Right atrium auricular region (tissue), 2 donors: Measurements from ENCODE around the gene HBD. TPM values are rescaled to one million over a fixed set of nuclear protein-coding genes. Genes with fewer than 3 reads are reported as not detected.
"Not testable (repeated sequence)": the region's sequence is repeated elsewhere in the genome, so short reads cannot be mapped to it uniquely, and the experiment has no call there.

Source experiments
- DNase-seq: peaks from one replicate; pipeline ENCODE4 v3.0.0-alpha.2; 2019; ENCODE audit warnings: low spot score
- H3K27ac ChIP-seq, 2 donors: fragments of 200-600 bp; sonication (generic); 1 replicate in 1 of 2; 2 replicates in 1 of 2; pipeline ENCODE4 v1.5.1; 2016 to 2019
- H3K27me3 ChIP-seq, 2 donors: fragments of 200-600 bp; sonication (generic); one replicate each; pipeline versions ENCODE4 v1.5.1 to v1.6.0; 2017 to 2019
- H3K36me3 ChIP-seq: fragments of 200-600 bp; sonication (generic); one replicate; pipeline ENCODE4 v1.5.1; 2016
- H3K4me1 ChIP-seq, 2 donors: fragments of 200-600 bp; sonication (generic); one replicate each; pipeline versions ENCODE4 v1.5.1 to v1.6.0; 2017 to 2019
- H3K4me3 ChIP-seq, 2 donors: fragments of 200-600 bp; sonication (generic); 1 replicate in 1 of 2; 2 replicates in 1 of 2; pipeline ENCODE4 v1.5.1; 2017 to 2019; ENCODE audit warnings: mild to moderate bottlenecking in 1 of 2, moderate library complexity in 1 of 2
- H3K9me3 ChIP-seq, 2 donors: fragments of 200-600 bp; sonication (generic); one replicate each; pipeline ENCODE4 v1.5.1; 2019
- total RNA-seq, 2 donors: library from RNA; depleted of rRNA; stranded (reverse); fragments of >200 nt; gene quantifications; one replicate each; pipeline ENCODE4 v1.1.0, GENCODE V29; 2016
- TF ChIP-seq, protein P1 (sequence below), 2 donors: fragments of 200-600 bp; sonication (generic); IDR thresholded peaks; one replicate each; pipeline ENCODE4 v1.5.1; 2019; ENCODE audit warnings: antibody characterized with exemption in 2 of 2

HBD gene
- total RNA-seq, 2 donors from 2014 or later: 2.1 to 2.4 TPM

DNA sequence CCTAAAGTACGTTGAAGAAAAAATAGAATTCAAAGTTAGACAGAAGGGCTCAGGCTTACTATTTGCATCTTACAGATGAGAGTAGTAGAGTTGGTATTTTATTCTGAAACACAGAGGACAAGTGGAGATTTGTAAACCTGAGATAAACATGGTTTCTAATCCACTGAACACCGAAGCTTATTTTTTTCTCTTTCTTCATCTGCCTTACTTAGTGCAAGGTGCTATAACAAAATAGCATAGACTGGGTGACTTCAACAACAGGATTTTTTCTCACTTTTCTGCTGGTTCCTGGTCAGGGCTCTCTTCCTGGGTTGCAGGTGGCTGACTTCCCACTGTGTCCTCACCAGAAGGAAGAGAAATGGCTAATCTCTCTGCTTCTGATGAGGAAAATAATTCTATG lies 17.5 kb upstream of the HBD start:
- H3K9me3 ChIP-seq: no peaks in the 10 kb centered on the region
- no peaks in the 10 kb centered on the region for H3K36me3 ChIP-seq
- no peak for DNase-seq
- no peaks in the 10 kb centered on the region for H3K4me1 ChIP-seq
- H3K4me3 ChIP-seq: no peak overlapping the region
- no peaks in the 10 kb centered on the region for H3K27me3 ChIP-seq
- TF ChIP-seq, protein P1, sequence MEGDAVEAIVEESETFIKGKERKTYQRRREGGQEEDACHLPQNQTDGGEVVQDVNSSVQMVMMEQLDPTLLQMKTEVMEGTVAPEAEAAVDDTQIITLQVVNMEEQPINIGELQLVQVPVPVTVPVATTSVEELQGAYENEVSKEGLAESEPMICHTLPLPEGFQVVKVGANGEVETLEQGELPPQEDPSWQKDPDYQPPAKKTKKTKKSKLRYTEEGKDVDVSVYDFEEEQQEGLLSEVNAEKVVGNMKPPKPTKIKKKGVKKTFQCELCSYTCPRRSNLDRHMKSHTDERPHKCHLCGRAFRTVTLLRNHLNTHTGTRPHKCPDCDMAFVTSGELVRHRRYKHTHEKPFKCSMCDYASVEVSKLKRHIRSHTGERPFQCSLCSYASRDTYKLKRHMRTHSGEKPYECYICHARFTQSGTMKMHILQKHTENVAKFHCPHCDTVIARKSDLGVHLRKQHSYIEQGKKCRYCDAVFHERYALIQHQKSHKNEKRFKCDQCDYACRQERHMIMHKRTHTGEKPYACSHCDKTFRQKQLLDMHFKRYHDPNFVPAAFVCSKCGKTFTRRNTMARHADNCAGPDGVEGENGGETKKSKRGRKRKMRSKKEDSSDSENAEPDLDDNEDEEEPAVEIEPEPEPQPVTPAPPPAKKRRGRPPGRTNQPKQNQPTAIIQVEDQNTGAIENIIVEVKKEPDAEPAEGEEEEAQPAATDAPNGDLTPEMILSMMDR (IDR thresholded peaks at IDR 0.05): no peak
- no peak overlapping the region for H3K27ac ChIP-seq

DNA sequence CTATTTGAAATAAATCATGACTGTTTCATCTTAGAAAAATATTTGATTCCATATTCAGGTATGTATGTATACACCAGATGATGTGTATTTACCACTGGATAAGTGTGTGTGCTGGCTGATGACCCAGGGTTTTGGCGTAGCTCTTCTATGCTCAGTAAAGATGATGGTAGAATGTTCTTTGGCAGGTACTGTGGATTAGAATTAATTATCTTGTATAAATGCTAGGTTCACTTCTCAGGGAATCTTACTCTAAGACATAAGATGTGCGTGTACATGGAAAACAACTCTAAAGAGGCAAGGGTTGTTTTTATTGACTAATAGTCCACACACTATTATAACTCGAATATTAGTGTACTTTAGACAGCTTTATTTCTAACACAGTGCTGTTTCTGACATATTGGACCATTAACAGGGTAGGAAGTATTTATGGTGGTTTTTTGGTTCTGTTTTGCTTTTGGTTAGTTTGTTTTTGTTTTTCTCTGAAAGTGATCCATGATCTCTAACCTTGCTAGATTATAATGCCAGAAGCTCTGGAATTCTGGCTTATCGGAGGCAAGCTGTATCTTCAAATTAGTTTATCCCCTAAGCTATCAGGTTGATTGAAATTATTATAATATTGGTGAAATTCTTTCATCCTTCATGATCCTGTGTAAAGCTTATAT lies 16.4 kb upstream of the HBD start:
- Histone ChIP-seq H3K27me3 (no peaks in the 10 kb centered on the region), H3K27ac (no peak overlapping the region), H3K4me1 (no peaks in the 10 kb centered on the region), H3K4me3 (no peak overlapping the region), H3K9me3 (no peaks in the 10 kb centered on the region), H3K36me3 (no peaks in the 10 kb centered on the region)
- TF ChIP-seq, protein P1 (IDR thresholded peaks at IDR 0.05): no peak
- DNase-seq: no peak

DNA sequence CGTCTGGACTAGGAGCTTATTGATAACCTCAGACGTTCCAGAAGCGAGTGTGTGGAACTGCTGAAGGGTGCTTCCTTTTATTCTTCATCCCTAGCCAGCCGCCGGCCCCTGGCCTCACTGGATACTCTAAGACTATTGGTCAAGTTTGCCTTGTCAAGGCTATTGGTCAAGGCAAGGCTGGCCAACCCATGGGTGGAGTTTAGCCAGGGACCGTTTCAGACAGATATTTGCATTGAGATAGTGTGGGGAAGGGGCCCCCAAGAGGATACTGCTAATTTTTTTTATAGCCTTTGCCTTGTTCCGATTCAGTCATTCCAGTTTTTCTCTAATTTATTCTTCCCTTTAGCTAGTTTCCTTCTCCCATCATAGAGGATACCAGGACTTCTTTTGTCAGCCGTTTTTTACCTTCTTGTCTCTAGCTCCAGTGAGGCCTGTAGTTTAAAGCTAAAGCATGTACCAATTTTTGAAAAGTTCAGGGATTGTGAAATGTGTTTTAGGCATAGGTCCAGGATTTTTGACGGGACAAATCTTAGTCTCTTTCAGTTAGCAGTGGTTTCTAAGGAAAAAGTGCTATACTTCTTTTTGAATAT lies 15.6 kb upstream of the HBD start, which contains the start of gene HBG1:
TSS of gene HBG1 (minus strand) at position 51 of the 590 bp plus-strand sequence. CDS start 53 bp downstream, outside the sequence.
- H3K36me3 ChIP-seq, H3K9me3 ChIP-seq, H3K27me3 ChIP-seq, H3K27ac ChIP-seq, H3K4me1 ChIP-seq, DNase-seq, H3K4me3 ChIP-seq: not testable (repeated sequence)

DNA sequence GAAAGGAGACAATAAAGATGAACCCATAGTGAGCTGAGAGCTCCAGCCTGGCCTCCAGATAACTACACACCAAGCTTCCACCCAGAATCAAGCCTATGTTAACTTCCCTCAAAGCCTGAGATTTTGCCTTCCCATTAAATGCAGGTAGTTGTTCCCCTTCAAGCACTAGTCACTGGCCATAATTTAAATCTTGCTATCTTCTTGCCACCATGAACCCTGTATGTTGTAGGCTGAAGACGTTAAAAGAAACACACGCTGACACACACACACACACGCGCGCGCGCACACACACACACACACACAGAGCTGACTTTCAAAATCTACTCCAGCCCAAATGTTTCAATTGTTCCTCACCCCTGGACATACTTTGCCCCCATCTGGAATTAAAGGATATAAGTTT lies 14.2 kb upstream of the HBD start:
- H3K27ac ChIP-seq, H3K27me3 ChIP-seq, H3K36me3 ChIP-seq, DNase-seq, H3K9me3 ChIP-seq, H3K4me1 ChIP-seq, H3K4me3 ChIP-seq: not testable (repeated sequence)

DNA sequence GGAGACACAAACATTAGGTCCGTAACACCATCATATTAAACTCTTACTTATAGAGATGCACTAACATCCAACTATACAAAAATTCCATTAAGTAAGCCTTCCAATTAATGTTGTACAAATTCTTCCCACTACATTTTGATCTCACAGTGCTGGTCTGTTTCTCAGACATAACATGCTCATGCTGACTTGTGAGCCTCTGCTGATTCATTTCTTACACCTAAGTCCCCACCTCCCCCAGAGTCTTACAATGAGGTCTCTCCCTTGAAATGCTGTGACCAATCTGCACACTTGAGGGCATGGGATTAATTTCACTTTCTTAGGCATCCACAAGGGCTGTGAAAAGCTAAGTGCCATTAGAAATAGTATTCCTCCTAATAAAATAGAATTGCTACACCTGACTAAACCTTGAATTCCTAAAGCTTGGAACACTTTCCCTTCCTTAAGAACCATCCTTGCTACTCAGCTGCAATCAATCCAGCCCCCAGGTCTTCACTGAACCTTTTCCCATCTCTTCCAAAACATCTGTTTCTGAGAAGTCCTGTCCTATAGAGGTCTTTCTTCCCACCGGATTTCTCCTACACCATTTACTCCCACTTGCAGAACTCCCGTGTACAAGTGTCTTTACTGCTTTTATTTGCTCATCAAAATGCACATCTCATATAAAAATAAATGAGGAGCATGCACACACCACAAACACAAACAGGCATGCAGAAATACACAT lies 13.3 kb upstream of the HBD start:
- no peak for DNase-seq
- H3K4me3 ChIP-seq: no peak overlapping the region
- H3K4me1 ChIP-seq: no peaks in the 10 kb centered on the region
- no peaks in the 10 kb centered on the region for H3K9me3 ChIP-seq
- TF ChIP-seq, protein P1 (IDR thresholded peaks at IDR 0.05): no peak
- H3K27me3 ChIP-seq: no peaks in the 10 kb centered on the region
- H3K27ac ChIP-seq: no peak overlapping the region
- H3K36me3 ChIP-seq: no peaks in the 10 kb centered on the region

DNA sequence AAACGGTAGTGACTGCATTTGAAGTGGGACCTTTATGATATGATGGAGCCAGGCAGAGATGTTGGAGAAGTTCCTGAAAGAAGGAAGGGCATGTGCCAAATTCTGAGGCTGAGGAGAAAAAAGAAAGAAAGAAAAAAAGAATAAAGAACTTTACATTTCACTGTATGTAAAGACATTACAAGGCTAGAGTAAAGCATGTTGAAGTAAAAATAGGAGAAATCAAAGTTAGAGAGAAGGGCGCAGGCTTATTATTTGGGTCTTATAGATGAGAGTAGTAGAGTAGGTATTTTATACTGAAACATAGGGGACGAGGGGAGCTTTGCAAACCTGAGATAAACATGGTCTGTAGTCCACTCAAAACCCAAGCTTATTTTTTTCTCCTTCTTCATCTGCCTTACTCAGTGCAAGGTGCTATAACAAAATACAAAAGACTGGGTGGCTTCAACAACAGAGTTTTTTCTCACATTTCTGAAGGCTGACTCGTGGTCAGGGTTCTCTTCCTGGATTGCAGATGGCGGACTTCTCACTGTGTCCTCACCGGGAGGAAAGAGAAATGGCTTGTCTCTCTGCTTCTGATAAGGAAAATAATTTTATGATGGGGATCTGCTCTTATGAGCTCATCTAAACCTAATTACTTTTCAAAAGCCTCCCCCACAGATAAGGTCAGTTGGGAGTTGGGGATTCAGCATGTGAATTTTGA lies 12.6 kb upstream of the HBD start:
- DNase-seq: no peak
- TF ChIP-seq, protein P1 (IDR thresholded peaks at IDR 0.05): no peak

More for the DNA sequence above, 12.6 kb upstream of the HBD start:
- H3K4me3 ChIP-seq: no peak overlapping the region
- no peak overlapping the region for H3K27ac ChIP-seq
- H3K9me3 ChIP-seq: no peaks in the 10 kb centered on the region
- no peaks in the 10 kb centered on the region for H3K27me3 ChIP-seq
- H3K36me3 ChIP-seq: no peaks in the 10 kb centered on the region
- H3K4me1 ChIP-seq: no peaks in the 10 kb centered on the region
